HG02884 (cell line): ENCODE results near the gene NT5C.
"Not testable (repeated sequence)": the region's sequence is repeated elsewhere in the genome, so short reads cannot be mapped to it uniquely, and the experiment has no call there.

Experiments
- ATAC-seq: cut with Tn5 transposase; IDR thresholded peaks from one replicate; pipeline ENCODE4 v1.9.1; 2021; ENCODE audit warnings: mild to moderate bottlenecking, moderate library complexity; ENCODE audit not compliant: unreplicated experiment

The NT5C gene

DNA sequence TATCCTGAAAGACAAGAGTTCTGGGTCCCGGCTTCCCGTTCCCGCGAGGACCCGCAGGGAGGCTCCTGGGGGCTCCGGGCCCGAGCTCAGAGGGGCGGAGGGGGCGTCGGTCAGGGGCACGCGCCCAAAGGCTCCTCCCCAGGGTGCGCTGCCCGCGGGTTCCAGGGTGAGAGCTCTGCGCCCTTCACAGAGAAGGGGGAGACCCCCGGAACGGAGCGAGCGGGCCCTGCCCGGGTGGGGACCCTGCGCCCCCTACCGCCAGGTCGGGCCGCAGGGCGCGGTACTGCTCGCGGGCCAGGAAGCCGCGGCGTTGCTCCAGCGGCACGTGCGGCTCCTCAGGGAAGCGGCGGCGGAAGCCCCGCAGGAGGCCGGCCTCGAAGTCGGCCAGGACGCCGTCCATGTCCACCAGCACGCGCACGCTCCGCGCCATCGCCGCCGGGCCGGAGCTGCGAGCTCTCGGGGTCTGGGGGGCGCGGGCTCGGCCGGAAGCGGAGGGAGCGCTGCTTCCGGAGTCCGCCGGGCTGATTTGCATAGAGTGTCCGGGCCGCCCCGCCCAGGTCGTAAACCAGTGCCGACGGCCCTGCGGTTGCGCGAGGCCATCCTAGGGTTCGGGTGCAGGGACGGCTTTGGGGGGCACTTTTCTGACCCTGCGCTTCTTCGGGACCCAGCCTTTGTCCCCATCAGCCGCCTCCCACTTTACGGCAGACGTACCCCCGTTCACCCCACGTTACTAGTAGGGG lies at the start of gene NT5C:
TSS of gene NT5C (minus strand) at position 465 of the 740 bp plus-strand sequence. CDS start at position 430, 35 bp downstream.
- ATAC-seq: peak; percentile 73

DNA sequence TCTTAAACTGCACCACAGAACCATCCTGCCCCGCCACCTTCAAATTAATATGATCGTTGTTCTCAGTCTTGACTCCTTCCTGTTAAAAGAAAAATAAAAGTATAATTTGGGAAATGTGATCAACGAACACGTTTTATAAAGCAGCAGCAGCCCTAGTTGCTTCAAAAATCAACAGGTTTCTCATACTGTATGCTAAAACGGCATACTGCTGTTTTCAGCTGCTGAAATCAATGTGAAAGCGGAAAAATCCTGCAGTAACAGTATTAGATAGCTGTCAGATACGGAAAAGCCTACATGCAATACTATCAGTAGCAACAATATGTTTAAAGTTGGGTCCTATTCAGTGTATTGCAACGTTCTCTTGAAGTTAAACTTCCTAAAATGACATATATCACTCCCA lies 49.6 kb upstream of the NT5C start:
- ATAC-seq: no peak

DNA sequence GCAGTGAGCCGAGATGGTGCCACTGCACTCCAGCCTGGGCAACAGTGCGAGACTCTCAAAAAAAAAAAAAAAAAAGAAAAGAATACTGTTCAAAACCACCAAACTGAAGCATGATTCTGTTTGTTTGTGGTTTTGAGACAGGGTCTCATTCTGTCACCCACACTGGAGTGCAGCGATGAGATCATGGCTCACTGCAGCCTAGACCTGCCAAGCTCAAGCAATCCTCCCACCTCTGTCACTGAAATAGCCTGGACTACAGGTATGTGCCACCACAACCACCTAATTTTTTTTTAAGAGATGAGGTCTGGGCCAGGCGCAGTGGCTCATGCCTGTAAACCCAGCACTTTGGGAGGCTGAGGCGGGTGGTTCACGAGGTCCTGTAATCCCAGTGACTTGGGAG lies 46.9 kb upstream of the NT5C start:
- ATAC-seq: no peak

DNA sequence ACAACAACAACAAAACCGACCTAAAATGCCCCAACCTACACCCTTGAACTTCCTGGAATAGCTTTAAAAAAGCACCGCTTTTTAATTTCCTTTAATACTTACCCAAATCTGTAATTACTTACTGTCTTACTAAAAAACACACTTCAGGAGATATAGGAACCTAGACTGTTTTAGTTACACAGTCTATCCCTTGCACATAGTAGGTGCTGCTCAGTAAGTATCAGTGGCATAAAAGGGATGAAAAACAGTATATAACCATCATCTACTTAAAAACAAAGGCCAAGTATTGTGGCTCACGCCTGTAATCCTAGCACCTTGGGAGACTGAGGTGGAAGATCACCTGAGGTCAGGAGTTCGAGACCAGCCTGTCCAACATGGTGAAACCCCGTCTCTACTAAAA lies 45.1 kb upstream of the NT5C start:
- no peak for ATAC-seq

DNA sequence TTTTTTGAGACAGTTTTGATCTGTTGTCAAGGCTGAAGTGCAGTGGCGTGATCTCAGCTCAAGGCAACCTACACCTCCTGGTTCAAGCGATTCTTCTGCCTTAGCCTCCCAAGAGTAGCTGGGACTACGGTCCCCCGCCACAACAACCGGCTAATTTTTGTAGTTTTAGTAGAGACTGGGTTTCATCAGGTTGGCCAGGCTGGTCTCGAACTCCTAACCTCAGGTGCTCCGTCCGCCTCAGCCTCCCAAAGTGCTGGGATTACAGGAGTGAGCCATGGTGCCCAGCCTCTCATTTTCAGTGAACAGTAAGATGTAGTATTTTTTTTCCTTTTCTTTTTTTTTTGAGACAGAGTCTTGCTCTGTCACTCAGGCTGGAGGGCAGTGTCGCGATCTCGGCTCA lies 43.5 kb upstream of the NT5C start:
- ATAC-seq: no peak

DNA sequence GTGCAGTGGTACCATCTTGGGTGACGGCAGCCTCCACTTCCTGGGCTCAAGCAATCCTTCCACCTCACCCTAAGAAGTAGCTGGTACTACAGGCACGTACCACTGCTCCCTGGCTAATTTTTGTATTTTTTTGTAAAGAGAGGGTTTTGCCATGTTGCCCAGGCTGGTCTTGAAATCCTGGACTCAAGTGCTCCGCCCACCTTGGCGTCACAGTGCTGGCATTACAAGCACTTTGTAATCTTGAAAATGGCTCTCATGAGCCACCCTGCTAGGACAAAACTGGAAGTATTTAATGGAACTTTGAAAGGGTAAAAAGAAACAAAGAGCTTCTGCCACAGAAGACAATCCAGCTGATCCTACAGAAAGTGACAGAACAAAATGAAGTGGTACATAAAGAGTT lies 42.0 kb upstream of the NT5C start:
- ATAC-seq: no peak

DNA sequence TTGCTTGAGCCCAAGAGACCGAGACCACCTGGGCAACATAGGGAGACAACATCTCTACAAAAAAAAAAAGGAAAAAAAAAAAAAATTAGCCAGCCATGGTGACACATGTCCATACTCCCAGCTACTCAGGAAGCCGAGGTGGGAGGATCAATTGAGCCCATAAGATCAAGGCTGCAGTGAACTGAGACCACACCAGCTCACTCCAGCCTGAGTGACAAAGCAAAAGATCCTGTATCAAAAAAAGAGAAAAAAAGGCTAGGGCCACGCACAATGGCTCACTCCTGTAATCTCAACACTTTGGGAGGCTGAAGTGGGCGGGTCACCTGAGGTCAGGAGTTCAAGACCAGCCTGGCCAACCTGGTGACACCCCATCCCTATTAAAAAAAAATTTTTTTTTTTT lies 37.5 kb upstream of the NT5C start:
- ATAC-seq: no peak

DNA sequence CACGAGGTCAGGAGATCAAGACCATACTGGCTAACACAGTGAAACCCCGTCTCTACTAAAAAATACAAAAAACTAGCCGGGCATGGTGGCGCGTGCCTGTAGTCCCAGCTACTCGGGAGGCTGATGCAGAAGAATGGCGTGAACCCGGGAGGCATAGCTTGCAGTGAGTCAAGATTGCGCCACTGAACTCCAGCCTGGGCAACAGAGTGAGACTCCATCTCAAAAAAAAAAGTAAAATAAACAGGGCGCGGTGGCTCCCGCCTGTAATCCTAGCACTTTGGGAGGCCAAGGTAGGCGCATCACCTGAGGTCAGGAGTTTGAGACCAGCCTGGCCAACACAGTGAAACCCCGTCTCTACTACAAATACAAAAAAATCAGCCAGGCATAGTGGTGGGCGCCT lies 33.1 kb upstream of the NT5C start:
- ATAC-seq: not testable (repeated sequence)

DNA sequence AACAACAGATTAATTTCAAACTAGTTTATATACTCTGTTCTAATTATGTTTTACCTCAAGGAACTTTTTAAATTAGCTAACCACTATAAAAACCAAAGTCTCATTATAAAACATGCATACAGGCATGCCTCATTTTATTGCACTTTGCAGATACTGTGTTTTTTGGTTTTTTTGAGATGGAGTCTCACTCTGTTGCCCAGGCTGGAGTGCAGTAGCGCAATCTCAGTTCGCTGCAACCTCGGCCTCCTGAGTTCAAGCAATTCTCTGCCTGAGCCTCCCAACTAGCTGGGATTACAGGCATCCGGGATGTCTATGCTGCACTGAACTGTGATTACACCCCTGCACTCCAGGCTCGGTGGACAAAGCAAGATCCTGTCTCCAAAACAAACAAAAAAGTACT lies 31.5 kb upstream of the NT5C start:
- ATAC-seq: no peak

DNA sequence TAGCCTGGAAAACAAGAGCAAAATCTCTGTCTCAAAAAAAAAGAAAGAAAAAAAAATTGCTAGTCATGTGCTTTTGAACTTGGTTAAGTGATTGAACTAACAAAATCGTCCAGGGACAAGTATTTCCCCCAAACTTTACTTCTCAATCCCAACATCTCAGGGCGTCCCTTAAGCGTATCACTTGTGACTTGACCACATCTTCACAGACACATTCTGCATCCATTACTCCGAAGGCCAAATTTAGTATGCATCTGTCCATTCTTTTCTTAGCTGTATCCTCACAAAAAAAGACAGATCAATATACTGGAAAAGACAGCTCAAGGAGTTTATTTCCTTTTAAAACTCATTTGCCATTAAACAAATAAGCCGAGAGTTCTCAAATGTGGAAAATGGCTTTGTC lies 28.7 kb upstream of the NT5C start:
- ATAC-seq: no peak

DNA sequence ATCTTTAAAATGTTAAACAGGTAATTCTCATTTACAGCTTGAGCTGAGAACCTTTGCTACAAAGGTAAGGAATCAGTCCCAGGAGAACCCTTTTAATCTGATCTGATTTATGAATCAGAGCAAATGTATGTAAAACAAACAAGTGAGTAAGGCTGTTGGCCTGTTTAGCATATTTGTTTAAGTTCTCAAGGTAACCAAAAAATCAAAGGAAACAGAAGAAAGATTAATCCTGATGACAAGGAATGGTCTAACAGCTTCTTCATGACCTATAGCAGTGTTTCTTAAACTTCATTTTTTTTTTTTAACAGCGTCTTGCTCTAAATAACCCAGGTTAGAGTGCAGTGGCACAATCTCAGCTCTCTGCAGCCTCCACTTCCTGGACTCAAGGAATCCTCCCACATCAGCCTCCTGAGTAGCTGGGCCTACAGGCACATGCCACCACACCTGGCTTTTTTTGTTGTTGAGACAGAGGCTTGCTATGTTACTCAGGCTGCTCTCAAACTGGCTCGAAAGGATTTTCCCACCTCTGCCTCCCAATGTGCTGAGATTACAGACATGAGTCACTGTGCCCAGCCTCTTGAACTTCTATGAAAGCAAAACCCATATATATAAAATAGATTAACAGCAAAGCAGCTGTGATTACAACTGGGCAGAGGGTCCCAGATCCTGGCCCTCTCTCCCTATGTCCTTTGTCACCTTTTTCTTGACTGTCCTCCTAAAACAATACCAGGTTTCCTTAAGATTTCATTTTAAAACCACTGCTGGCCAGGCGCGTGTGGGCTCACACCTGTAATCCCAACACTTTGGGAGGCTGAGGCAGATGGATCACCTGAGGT lies 27.9 kb upstream of the NT5C start:
- no peak for ATAC-seq

DNA sequence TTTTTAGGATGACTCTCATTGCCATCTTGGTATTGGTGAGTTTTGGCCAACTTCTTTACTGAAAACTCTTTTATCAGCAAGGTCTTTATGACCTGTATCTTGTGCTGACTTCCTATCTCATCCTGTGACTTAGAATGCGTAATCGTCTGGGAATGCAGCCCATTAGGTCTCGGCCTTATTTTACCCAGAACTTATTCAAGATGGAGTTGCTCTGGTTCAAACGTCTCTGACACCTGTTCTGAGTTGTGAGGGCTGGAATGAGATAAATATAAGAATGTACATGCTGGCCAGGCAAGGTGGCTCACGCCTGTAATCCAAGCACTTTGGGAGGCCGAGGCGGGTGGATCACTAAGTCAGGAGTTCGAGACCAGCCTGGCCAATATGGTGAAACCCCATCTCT lies 26.9 kb upstream of the NT5C start:
- not testable (repeated sequence) for ATAC-seq

DNA sequence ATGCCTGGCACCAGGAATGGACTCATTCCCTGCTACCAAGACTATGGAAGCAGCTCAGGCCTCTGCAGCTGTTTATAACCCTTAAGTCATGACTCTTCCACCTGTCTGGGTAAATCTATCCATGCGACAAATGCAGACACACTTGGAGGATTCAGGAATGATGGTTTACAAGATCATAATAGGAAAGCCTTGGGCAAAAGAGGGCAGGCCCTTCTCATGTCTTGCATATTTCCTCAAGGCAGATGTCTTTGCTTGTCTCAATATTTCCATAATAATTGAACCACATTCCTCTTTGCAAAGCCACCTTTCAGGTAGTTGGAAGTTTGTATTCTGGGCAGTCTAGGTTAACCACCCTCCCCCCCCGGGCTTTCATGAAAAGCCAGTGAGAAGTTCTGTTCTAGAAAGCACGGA lies 23.7 kb upstream of the NT5C start:
- no peak for ATAC-seq

DNA sequence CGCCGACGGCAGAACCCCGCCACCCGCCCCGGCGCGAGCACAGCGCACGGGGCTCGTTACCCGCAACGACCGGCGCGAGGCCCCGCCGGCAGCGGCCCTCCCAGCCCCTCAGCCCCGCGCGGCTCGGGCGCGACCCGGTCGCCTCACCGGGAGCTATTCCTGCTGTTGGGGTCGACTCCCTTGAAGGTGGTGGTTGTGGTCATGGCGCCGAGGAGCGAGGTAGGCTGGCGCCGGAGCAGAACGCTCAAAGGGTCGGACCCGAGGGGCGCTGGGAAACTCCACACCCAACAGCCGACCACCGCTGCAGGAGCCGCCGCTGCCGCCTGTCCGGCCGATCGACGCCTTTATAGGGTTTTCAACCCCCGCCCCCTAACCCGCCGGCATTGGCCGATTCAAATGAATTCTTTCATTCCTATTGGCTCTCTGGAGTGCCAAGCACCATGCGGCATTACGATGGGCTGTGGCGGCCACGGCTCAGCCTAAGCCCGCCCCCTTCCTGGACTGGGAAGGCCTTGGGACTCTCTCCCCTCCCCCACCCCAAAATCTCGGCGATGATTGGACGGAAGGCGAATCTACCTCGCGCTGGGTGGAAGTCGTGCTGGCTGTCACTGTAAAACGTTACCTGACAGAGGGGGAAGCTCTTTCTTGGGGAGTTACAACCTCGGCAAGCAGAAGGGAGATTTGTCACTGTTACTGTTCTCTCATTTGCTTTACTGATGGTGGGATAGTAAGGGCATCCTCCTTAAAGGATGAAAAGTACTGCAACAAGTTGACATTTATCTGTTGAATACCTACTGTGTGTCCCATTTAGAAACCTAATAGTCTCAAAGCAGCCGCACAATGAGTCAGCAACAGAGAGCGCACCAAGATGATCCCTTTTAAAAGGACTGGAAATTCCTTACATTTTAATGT lies 22.9 kb upstream of the NT5C start, which contains the start of gene JPT1:
TSS of gene JPT1 (minus strand) at position 318 of the 912 bp plus-strand sequence. CDS start at position 203, 115 bp downstream.
- peak; percentile 91 for ATAC-seq

DNA sequence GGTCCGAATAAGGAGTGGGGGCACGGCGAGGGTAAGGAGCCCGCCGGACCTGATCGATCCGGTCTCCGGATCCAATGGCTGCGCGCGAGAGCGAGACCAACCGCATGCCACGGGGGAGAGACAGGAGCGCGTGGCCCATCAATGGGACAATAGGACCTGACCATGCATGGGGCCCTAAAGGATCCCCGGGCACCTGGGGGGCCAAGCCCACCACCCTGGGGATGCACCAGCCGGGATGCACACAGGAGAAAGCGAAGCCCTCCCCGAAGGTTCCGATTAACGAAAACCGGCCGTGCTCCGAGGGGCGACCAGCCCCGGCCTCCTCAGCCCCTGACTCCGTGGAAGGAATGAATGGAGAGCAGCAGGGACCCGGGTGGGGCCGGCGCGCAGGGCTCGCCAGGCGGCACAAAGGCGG lies 22.2 kb upstream of the NT5C start:
- no peak for ATAC-seq

DNA sequence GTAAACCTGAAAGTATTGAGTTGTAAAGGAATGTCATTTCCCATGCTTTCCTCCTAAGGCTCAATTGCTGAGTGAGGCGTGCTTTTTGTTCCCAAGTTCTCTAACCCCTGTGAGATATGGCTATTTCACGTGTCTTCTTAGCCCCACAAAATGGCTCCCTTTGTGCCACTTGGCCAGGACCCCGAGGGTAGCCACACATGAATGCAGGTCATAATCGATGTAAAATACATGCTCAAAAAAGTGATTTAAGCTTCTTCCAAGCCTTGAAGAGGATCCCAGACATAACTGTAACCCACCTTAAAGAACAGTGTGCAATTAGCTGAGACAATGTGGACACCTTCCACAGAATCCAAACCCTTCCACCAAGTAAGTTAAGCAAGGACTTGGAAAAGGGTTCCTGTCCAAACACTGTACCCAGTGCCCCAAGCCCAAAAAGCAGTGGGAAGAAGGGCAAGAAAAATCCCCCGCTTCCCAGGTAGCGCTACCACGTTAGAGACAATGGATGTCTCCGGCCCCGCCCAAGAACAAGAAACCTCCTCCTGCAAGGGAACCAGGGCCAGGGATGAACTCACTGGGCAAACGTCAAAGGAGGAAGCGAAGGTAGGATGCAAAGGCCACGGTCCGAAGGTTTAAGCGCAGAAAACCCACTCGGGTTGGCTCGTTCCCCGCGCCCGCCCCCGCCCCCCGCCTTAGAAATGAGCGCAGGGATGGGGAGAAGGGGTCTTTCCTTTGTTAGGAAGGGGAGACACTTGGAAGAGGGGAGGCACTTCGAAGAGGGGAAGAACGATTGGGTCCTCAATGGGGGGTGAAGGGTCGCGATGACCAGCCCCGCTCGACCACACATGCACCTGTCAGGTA lies 21.6 kb upstream of the NT5C start:
- no peak for ATAC-seq

DNA sequence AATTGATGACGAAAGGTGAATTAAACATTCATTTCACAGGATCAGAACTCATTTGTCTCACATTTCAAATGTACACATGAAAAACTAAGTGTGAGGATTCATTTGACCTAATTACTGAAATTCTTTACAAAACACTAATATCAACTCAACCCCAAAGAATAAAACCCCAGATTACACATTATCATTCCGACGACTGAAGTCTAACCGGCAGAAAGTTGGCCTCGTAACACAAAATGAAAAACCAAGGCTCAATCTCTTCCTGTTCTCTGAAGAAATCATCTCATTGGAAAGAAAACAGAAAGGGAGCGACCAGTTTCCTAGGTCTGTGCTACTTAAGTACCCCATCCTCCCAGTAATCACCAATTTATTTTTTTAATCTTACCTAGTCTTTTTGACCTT lies 21.0 kb upstream of the NT5C start:
- no peak for ATAC-seq

DNA sequence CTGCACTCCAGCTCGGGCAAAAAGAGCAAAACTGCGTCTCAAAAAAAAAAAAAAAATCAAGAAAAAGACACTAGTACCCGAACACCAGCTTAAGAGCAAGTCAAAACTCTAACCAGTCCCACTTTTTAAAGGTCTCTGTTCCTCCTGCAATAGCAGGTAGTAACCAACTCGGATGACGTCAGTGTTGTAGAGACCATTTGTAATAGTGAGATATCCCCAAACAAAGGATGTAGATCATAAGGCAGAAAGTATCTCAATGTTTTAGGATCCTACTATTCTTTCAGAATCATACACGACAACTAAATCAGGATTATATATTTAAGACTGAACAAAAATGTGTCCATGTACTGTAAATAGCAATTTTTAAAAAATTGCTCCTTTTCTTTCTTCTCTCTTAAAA lies 20.4 kb upstream of the NT5C start:
- ATAC-seq: no peak

DNA sequence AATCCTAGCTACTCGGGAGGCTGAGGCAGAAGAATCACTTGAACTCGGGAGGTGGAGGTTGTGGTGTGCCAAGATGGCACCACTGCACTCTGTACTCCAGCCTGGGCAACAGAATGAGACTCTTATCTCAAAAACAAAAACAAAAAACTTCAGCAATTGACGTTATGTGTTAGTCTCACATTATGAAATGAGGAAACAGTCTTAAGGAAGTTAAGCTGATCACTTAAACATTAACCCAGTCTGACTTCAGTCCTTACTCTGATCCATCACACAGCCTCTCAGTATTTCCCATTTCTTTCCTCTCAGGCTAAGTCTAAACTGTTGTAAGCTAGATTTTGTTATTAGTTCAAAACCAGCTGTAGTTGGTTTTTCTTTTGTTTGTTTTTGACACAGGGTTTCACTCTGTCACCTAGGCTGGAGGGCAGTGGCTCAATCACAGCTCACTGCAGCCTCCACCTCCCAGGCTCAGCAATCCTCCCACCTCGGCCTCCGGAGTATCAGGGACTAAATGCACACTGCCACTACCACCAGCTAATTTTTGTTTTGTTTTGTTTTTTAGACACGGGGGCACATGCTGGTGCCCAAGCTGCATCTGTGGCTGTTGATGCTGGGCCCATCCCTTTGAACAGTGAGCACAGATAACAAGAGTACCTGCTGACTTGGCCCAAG lies 16.5 kb upstream of the NT5C start:
- no peak for ATAC-seq

DNA sequence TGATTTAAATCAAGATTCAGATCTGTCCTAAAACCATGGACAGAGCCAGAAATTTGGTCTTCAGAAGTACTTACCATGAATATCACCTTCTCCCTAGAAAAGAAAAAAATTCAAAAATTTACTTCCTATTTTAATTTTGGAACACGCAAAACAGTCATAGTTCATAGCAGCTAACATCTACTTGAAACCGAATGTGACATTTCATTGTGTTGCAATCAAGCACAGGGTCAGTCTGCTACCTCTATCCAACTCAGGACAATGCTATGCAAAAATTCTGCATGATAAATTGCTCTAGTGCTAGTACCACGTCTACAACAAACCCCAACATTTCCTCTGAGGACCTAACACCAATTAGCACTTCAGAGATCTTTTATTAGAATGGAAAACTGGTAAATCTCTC lies 15.1 kb upstream of the NT5C start:
- no peak for ATAC-seq
